NOMO-1 treated with DMSO at 0.1 percent for 48 hours (cell line): ENCODE data around the gene MTG1.
"Not testable (repeated sequence)": the region's sequence is repeated elsewhere in the genome, so short reads cannot be mapped to it uniquely, and the experiment has no call there.

ENCODE experiments used
- DNase-seq: peaks from one replicate; lab custom pipeline; 2025; ENCODE audit not compliant: unreplicated experiment; lab: John Stamatoyannopoulos, UW

The MTG1 gene

GRCh38 chr10:133460208-133460769 is 66.3 kb downstream of the MTG1 start:
- DNase-seq: no peak

GRCh38 chr10:133461027-133461426 is 67.1 kb downstream of the MTG1 start:
- no peak for DNase-seq

- no peak for DNase-seq
Observed at GRCh38 chr10:133461841-133462240, 67.9 kb downstream of the MTG1 start.

- DNase-seq: no peak
Observed at GRCh38 chr10:133462512-133463305, 68.8 kb downstream of the MTG1 start.

- no peak for DNase-seq
Observed at GRCh38 chr10:133464582-133465031, 70.7 kb downstream of the MTG1 start.

GRCh38 chr10:133465191-133465949 is 71.4 kb downstream of the MTG1 start:
- no peak for DNase-seq

GRCh38 chr10:133465950-133466474 is 72.1 kb downstream of the MTG1 start:
- DNase-seq: no peak

GRCh38 chr10:133466683-133467275 is 72.8 kb downstream of the MTG1 start:
- no peak for DNase-seq

GRCh38 chr10:133467286-133467911 is 73.4 kb downstream of the MTG1 start:
- DNase-seq: no peak

- not testable (repeated sequence) for DNase-seq
Observed at GRCh38 chr10:133469205-133469604, 75.2 kb downstream of the MTG1 start.

- DNase-seq: no peak
Observed at GRCh38 chr10:133471300-133472109, 77.5 kb downstream of the MTG1 start.
